Measurements from ENCODE around the gene NUP93.

NUP93 gene

DNA sequence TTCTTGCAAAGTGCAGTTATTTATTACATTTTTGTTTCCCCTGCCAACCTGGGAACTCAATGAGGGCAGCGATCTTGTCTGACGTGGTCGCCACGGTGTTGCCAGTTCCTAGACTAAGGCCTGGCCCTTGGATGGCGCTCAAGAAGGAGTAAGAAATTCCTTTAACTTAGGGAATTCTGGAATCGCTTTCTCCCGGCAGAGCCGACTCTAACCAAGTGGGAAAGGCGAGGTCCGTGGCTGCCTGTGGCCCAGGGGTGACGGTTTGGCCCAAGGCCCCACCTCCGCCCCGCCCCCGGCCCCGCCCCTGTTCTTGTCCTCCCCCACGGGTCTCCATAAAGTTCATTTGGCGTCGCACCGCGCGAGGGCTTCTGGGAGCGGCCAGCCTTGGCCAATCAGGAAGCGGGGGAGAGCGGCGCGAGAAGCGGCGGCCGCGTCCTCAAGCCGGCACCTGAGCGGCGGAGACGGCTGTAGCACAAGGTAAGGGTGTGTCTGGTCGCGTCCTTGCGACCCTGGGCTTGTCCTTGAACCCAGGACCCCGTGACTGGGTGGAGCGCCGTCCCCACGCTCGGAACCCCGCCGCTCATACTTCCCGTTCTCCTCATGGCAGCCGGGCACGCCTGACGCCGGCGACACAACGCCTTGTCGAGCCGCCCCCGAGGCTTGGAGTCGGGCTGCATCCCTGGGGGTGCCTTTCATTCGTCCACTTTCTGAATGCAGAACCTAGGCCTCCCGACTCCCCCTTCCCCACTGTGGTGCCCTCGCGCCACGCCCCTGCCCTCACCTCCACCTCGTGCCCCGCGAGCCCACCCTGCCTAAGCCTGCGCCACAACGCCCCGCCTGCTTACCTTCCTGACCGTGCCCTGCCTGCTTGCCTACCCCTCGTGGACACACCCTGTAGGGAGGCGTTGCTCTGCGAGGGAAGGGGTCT is at the start of gene NUP93:
Gene NUP93, plus strand, starts transcription at position 395 of the 928 bp plus-strand sequence. CDS start 18,119 bp downstream, outside the sequence.
- Histone ChIP-seq H3K4me1 (ENCODE audit: insufficient read depth, insufficient read length) (no peaks in the 10 kb centered on the region), H3K4me3 (ENCODE audit: insufficient read length, low read depth) (peak within 1 kb of the TSS; percentile 95), H3K9ac (ENCODE audit: insufficient read length, low read depth) (peak within 1 kb of the TSS; percentile 95), H3K36me3 (ENCODE audit: insufficient read depth, insufficient read length, low read length) (peaks cover 31% of the 10 kb centered on the region), H3K27me3 (ENCODE audit: insufficient read depth, insufficient read length) (no peaks in the 10 kb centered on the region), H3K9me3 (ENCODE audit: insufficient read depth, low read length) (no peaks in the 10 kb centered on the region)
- DNase-seq (ENCODE audit: low read depth, low spot score), result peak; percentile 87
- no peak for TF ChIP-seq ZNF274 (IDR thresholded peaks at IDR 0.05; ENCODE audit: low read depth, low read length)
- no peak for TF ChIP-seq YY1 (IDR thresholded peaks at IDR 0.05; ENCODE audit: insufficient read depth, insufficient read length)
- TF ChIP-seq SUZ12 (IDR thresholded peaks at IDR 0.05; ENCODE audit: extremely low read depth, insufficient read depth, insufficient read length), result no peak

DNA sequence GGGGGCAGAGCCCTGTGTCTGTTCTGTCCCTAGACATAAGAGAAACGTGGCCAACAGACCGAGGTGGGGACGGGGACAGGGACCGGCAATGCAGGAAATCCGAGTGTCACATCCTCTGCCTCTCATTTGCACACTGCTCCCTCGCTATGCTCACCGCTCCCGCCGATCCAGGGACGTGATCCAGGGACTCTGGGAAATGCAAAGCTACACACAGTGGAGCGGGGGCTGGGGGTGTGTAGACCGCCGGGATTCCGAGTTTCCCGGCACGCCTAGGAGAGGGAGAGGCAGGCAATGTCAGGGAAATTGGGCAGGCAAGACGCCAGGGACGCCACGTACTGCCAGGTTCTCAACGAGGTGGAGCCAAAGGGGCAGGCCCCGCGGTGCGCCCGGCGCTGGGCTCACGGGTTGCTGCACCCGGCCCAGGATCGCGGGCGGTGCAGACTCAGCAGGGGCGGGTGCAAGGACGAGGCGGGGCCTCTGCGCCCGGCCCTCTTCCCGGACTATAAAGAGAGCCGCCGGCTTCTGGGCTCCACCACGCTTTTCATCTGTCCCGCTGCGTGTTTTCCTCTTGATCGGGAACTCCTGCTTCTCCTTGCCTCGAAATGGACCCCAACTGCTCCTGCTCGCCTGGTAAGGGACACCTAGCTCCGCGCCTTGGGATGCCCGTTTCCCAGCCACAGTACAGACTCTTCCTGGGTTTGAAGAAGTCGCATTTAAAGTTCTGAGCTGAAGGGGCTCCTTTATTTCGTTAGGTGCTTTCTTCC is 47.8 kb upstream of the NUP93 start, which contains the start of gene MT1X:
Gene MT1X, plus strand, starts transcription at position 532 of the 764 bp plus-strand sequence. Its CDS starts 71 bp downstream, at position 603.
- Histone ChIP-seq H3K9me3 (ENCODE audit: insufficient read depth, low read length) (no peaks in the 10 kb centered on the region), H3K4me1 (ENCODE audit: insufficient read depth, insufficient read length) (peaks cover 6% of the 10 kb centered on the region), H3K4me3 (ENCODE audit: insufficient read length, low read depth) (peak within 1 kb of the TSS; percentile 94), H3K9ac (ENCODE audit: insufficient read length, low read depth) (peak within 1 kb of the TSS; percentile 97), H3K36me3 (ENCODE audit: insufficient read depth, insufficient read length, low read length) (peaks cover 38% of the 10 kb centered on the region), H3K27me3 (ENCODE audit: insufficient read depth, insufficient read length) (peaks cover 7% of the 10 kb centered on the region)
- peak; percentile 86 for DNase-seq (ENCODE audit: low read depth, low spot score)
- TF ChIP-seq SUZ12 (IDR thresholded peaks at IDR 0.05; ENCODE audit: extremely low read depth, insufficient read depth, insufficient read length), result no peak
- TF ChIP-seq ZNF274 (IDR thresholded peaks at IDR 0.05; ENCODE audit: low read depth, low read length), result no peak
- no peak for TF ChIP-seq YY1 (IDR thresholded peaks at IDR 0.05; ENCODE audit: insufficient read depth, insufficient read length)

DNA sequence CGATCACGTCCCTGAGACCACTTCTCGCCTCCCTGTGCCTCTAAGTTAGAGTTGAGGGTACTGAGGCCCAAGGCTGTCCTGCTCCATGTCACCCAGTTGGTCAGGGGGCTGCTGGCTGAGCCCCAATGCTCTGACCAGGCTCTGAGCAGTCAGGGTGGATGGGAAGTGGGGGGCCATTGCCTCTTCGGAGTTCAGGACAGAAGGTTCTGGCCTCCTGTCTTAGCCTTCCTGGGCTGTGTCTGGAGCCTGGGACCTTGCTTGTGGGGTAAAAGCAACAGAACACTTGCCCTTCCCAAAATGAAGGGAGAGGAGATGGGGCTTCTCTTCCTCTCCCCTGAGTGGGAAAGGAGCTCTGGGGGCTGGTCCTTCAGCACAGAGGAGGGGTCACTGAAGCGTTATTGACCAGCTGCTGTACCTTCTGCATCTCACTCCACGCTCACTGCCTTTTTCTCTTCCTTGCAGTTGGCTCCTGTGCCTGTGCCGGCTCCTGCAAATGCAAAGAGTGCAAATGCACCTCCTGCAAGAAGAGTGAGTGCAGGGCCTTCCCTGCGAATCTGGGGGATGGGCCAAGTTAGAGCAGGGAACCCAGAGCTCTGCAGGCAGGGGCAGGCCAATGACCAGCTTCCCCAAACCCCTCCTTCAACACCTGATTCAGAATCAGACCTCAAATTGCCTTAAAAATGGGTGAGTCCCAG is 47.1 kb upstream of the NUP93 start:
- Histone ChIP-seq H3K9ac (ENCODE audit: insufficient read length, low read depth) (peak overlapping the region; percentile 97), H3K27me3 (ENCODE audit: insufficient read depth, insufficient read length) (peaks cover 7% of the 10 kb centered on the region), H3K36me3 (ENCODE audit: insufficient read depth, insufficient read length, low read length) (peaks cover 38% of the 10 kb centered on the region), H3K9me3 (ENCODE audit: insufficient read depth, low read length) (no peaks in the 10 kb centered on the region), H3K4me1 (ENCODE audit: insufficient read depth, insufficient read length) (peaks cover 6% of the 10 kb centered on the region), H3K4me3 (ENCODE audit: insufficient read length, low read depth) (peak overlapping the region; percentile 94)
- no peak for DNase-seq (ENCODE audit: low read depth, low spot score)
- TF ChIP-seq YY1 (IDR thresholded peaks at IDR 0.05; ENCODE audit: insufficient read depth, insufficient read length) (no peak), ZNF274 (IDR thresholded peaks at IDR 0.05; ENCODE audit: low read depth, low read length) (no peak), SUZ12 (IDR thresholded peaks at IDR 0.05; ENCODE audit: extremely low read depth, insufficient read depth, insufficient read length) (no peak)

DNA sequence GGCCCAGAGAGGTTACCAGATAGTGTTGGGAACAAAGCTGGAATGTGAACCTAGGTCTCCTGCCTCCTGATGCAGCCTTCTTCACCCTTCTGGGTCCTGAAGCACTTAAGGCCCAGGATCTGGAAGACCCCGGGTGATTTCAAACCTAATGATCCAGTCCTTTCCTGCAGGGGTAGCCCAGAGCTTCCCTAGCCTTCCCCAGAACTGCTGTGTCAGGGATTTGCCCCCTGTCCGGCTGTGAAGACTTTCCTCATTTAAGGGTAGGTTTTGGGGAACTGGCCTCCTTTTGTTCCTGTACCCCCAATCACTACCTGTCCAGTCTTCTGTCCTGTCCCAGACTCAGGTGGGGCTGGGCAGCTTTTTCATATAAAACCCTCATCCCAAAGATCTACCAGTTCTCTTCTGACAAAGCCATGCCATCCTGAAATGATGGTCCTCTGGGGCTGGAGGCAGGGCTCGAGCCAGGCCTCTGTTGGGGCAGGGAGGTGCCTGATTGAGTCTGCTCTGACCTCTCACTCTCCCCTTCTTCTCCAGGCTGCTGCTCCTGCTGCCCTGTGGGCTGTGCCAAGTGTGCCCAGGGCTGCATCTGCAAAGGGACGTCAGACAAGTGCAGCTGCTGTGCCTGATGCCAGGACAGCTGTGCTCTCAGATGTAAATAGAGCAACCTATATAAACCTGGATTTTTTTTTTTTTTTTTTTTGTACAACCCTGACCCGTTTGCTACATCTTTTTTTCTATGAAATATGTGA is 46.3 kb upstream of the NUP93 start:
- Histone ChIP-seq H3K4me3 (ENCODE audit: insufficient read length, low read depth) (peak overlapping the region; percentile 94), H3K9me3 (ENCODE audit: insufficient read depth, low read length) (no peaks in the 10 kb centered on the region), H3K4me1 (ENCODE audit: insufficient read depth, insufficient read length) (peaks cover 6% of the 10 kb centered on the region), H3K27me3 (ENCODE audit: insufficient read depth, insufficient read length) (peaks cover 7% of the 10 kb centered on the region), H3K36me3 (ENCODE audit: insufficient read depth, insufficient read length, low read length) (peaks cover 38% of the 10 kb centered on the region), H3K9ac (ENCODE audit: insufficient read length, low read depth) (peak overlapping the region; percentile 97)
- TF ChIP-seq ZNF274 (IDR thresholded peaks at IDR 0.05; ENCODE audit: low read depth, low read length) (no peak), SUZ12 (IDR thresholded peaks at IDR 0.05; ENCODE audit: extremely low read depth, insufficient read depth, insufficient read length) (no peak), YY1 (IDR thresholded peaks at IDR 0.05; ENCODE audit: insufficient read depth, insufficient read length) (no peak)
- no peak for DNase-seq (ENCODE audit: low read depth, low spot score)

DNA sequence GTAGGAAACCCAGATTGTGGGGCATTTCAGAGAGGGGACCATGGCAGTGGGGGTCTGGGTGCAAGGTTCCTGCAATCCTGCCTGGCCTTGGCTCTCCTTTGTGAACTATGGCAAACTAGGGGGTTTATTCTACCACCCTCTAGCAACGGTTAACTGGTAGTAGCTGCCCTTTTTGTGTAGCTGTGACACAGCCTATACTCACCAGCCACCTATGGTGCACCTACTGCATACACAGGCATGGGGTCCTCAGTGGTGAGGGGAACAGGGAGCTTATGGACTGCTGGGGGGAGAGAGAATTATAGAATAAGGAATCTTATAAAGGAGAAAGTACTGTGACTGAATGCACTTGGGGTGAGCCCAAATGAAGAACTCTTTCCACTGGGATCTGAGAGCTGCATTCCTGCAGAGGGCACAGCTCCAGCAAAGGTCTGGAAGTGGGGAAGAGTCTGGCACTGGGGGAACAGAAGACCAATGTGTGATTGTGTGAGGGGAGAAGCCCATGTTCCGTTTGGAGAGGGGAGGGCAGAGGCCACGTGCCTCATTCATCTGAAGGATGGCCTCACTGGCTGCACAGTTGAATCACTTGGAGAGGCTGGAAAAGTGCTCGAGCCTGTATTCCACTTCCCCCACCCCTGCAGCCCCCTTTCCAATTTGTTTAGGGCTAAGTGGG is 45.5 kb upstream of the NUP93 start:
- Histone ChIP-seq H3K27me3 (ENCODE audit: insufficient read depth, insufficient read length) (peaks cover 7% of the 10 kb centered on the region), H3K9ac (ENCODE audit: insufficient read length, low read depth) (no peak overlapping the region), H3K9me3 (ENCODE audit: insufficient read depth, low read length) (no peaks in the 10 kb centered on the region), H3K4me3 (ENCODE audit: insufficient read length, low read depth) (no peak overlapping the region), H3K4me1 (ENCODE audit: insufficient read depth, insufficient read length) (peaks cover 6% of the 10 kb centered on the region), H3K36me3 (ENCODE audit: insufficient read depth, insufficient read length, low read length) (peaks cover 38% of the 10 kb centered on the region)
- no peak for DNase-seq (ENCODE audit: low read depth, low spot score)
- no peak for TF ChIP-seq YY1 (IDR thresholded peaks at IDR 0.05; ENCODE audit: insufficient read depth, insufficient read length)
- TF ChIP-seq ZNF274 (IDR thresholded peaks at IDR 0.05; ENCODE audit: low read depth, low read length), result no peak
- TF ChIP-seq SUZ12 (IDR thresholded peaks at IDR 0.05; ENCODE audit: extremely low read depth, insufficient read depth, insufficient read length), result no peak
